GM12875 (cell line): ENCODE data around the gene SCAPER.
"Not testable (repeated sequence)": the region's sequence is repeated elsewhere in the genome, so short reads cannot be mapped to it uniquely, and the experiment has no call there.

Source experiments
- H3K4me3 ChIP-seq: one replicate; pipeline ENCODE4 v1.5.1; 2011; ENCODE audit warnings: low read depth, low read length, control low read depth
- TF ChIP-seq, protein P1 (sequence below): IDR thresholded peaks from 2 replicates; pipeline ENCODE4 v1.5.1; 2011; ENCODE audit warnings: low read depth, mild to moderate bottlenecking, control low read depth, inconsistent platforms, low read length, moderate library complexity, borderline replicate concordance; ENCODE audit not compliant: insufficient read depth

SCAPER gene

DNA sequence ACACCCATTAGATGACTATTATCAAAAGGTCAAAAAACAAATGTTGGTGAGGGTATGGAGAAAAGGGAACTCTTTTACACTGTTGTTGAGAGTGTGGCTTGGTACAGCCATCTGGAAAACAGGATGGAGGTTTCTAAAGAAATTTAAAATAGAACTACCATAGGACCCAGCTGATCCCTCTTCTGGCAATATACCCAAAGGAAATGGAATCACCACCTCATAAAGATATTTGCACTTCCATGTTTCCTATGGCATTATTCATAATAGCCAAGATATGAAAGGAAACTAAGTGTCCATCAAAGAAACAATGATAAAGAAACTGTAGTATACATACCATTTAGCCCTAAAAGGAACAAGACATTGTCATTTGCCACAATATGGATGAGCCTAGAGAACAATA is 186.3 kb downstream of the SCAPER start:
- H3K4me3 ChIP-seq = no peak overlapping the region
- TF ChIP-seq, protein P1, sequence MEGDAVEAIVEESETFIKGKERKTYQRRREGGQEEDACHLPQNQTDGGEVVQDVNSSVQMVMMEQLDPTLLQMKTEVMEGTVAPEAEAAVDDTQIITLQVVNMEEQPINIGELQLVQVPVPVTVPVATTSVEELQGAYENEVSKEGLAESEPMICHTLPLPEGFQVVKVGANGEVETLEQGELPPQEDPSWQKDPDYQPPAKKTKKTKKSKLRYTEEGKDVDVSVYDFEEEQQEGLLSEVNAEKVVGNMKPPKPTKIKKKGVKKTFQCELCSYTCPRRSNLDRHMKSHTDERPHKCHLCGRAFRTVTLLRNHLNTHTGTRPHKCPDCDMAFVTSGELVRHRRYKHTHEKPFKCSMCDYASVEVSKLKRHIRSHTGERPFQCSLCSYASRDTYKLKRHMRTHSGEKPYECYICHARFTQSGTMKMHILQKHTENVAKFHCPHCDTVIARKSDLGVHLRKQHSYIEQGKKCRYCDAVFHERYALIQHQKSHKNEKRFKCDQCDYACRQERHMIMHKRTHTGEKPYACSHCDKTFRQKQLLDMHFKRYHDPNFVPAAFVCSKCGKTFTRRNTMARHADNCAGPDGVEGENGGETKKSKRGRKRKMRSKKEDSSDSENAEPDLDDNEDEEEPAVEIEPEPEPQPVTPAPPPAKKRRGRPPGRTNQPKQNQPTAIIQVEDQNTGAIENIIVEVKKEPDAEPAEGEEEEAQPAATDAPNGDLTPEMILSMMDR = no peak

DNA sequence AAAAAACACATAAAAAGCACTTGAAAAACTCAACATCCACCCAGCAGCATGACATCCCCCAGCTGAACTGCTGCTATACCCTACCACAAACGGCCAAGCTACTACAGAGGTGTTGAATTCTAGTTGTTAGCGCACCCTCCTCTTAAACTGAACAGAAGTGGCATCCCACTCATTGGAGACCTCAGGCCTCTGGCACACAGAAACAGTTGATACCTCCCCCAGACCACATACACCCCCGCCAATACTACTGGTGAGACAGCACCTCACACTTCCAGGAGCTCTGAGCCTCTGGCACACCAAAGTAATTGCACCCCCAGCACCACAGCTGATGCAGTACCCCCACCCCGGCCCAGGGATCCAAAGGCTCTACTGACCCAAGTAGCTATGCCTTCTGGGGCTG is 190.2 kb downstream of the SCAPER start:
- TF ChIP-seq, protein P1 = no peak
- no peak overlapping the region for H3K4me3 ChIP-seq

DNA sequence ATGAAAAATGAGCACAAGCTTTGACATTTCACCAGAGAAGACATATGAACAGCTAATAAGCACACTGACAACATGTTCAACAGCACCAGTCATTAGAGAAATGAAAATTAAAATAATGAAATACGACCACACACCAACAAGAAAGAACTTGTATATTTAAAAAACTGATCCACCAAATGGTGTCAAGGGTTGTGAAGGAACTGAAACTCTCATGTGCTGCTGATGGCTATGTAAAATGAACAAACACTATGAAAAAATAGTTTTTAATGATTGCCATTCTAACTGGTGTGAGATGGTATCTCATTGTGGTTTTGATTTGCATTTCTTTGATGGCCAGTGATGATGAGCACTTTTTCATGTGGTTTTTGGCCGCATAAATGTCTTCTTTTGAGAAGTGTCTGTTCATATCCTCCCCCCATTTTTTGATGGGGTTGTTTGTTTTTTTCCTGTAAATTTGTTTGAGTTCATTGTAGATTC is 193.8 kb downstream of the SCAPER start:
- no peak overlapping the region for H3K4me3 ChIP-seq
- TF ChIP-seq, protein P1 = no peak

DNA sequence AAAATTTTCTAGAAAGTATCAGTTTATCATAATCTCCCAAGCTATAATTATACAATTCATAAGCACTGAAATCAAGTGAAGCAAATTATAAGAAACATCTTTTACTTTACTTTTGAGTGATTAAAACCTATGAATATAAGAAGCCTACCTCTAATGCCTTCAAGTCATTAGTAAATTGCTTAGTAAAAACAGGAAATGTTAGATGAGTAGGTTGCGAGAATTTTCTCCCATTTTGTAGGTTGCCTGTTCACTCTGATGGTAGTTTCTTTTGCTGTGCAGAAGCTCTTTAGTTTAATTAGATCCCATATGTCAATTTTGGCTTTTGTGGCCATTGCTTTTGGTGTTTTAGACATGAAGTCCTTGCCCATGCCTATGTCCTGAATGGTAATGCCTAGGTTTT is 201.1 kb downstream of the SCAPER start:
- not testable (repeated sequence) for H3K4me3 ChIP-seq

DNA sequence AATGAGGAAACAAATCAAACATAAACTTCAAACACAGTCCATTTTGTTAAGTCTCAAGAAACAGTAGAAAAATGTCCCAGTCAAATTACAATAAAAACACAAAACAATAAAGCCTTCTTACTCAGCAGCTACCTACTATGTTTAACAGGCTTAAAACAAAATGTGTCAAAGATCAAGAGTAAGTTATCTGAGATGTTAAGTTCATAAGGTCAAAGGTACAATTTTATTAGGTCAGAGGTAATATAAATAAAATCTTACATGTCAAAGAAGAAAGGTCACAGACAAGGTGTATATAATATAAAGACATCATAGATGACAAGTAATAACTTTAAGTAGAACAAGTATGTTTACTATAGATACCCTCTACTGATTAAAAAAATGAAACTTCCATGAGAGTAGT is 208.3 kb downstream of the SCAPER start:
- TF ChIP-seq, protein P1 = no peak
- no peak overlapping the region for H3K4me3 ChIP-seq

DNA sequence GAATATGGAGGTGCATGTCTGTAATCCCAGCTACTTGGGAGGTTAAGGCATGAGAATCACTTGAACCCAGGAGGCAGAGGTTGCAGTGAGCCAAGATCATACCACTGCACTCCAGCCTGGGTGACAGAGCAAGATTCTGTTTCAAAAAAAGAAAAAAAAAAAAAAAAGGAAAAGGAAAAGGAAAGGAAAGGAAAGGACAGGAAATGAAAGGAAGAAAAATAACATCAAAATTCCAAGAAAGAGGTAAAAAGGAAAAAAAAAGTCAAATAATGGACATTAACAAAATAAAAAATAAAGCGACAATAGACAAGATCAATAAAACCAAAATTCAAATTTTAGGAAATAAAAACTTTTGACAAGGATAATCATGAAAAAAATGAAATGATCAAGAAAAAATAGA is 212.6 kb downstream of the SCAPER start:
- not testable (repeated sequence) for H3K4me3 ChIP-seq

DNA sequence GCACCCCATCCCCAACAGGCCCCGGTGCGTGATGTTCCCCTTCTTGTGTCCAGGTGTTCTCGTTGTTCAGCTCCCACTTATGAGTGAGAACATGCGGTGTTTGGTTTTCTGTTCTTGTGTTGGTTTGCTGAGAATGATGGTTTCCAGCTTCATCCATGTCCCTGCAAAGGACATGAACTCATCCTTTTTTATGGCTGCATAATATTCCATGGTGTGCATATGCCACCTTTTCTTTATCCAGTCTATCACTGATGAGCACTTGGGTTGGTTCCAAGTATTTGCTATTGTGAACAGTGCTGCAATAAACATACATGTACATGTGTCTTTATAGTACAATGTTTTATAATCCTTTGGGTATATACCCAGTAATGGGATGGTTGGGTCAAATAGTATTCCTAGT is 217.5 kb downstream of the SCAPER start:
- not testable (repeated sequence) for H3K4me3 ChIP-seq

DNA sequence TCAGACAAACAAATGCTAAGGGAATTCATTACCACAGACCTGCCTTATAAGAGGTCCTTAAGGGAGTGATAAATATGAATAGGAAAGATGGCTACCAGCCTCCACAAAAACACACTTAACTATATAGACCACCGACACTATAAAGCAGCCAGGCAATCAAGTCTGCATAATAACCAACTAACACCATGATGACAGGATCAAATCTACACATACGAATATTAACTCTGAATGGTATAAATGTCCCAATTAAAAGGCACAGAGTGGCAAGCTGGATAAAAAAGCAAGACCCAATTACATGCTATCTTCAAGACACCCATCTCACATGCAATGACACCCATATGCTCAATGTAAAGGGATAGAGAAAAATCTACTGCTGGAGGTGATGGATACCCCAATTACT is 221.1 kb downstream of the SCAPER start:
- H3K4me3 ChIP-seq = no peak overlapping the region
- TF ChIP-seq, protein P1 = no peak

DNA sequence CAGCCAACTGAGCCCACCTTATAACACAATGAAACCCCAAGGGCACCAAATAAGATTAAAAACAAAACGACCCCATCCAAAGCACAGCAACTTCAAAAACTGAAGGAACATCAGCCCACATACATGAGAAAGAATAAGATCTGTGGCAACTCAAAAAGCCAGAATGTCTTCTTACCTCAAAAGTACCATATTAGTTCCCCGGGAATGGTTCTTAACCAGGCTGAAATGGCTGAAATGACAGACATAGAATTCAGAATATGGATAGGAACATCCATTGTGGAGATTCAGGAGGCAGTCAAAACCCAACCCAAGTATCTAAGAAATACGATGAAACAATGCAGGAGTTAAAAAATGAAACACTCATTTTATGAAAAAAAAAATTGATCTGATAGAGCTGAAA is 222.3 kb downstream of the SCAPER start:
- TF ChIP-seq, protein P1 = no peak
- no peak overlapping the region for H3K4me3 ChIP-seq
